ENCODE measurements around the gene APOC1. TPM values are rescaled to one million over a fixed set of nuclear protein-coding genes. Genes with fewer than 3 reads are reported as not detected.
A peak's percentile ranks its signal among the peaks of the same experiment; 100 is the strongest.
"Not testable (repeated sequence)": the region's sequence is repeated elsewhere in the genome, so short reads cannot be mapped to it uniquely, and the experiment has no call there.

APOC1 gene
- total and polyA plus RNA-seq, 7 donors, result 1.6 to 16.8 (median 8.0) TPM

- ATAC-seq (no peak), DNase-seq (no peak)
- Histone ChIP-seq H3K4me3 (no peak overlapping the region), H3K9me3 (no peaks in the 10 kb centered on the region), H3K36me3 (ENCODE audit: insufficient read depth in 1 of 2, low read depth in 1 of 2) (no peaks in the 10 kb centered on the region), H3K4me1 (no peaks in the 10 kb centered on the region), H3K27me3 (ENCODE audit: insufficient read depth in 3 of 3, low read length in 2 of 3) (peaks cover 0 to 53% (median 18%) of the 10 kb centered on the region in 3 donors), H3K27ac (no peak overlapping the region)
- intact Hi-C loops (cut with DNase I), result loop anchor here (5.0 to 10.0 kb wide), 2 partner anchors 145 to 148 kb away; no protein-coding TSS in a partner anchor
- TF ChIP-seq, protein P1, sequence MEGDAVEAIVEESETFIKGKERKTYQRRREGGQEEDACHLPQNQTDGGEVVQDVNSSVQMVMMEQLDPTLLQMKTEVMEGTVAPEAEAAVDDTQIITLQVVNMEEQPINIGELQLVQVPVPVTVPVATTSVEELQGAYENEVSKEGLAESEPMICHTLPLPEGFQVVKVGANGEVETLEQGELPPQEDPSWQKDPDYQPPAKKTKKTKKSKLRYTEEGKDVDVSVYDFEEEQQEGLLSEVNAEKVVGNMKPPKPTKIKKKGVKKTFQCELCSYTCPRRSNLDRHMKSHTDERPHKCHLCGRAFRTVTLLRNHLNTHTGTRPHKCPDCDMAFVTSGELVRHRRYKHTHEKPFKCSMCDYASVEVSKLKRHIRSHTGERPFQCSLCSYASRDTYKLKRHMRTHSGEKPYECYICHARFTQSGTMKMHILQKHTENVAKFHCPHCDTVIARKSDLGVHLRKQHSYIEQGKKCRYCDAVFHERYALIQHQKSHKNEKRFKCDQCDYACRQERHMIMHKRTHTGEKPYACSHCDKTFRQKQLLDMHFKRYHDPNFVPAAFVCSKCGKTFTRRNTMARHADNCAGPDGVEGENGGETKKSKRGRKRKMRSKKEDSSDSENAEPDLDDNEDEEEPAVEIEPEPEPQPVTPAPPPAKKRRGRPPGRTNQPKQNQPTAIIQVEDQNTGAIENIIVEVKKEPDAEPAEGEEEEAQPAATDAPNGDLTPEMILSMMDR (IDR thresholded peaks at IDR 0.05), result no peak
- 80 to 89% (median 81%) methylated on average over 5 of the region's 5 CpGs for WGBS, 3 donors
Observed at GRCh38 chr19:44909775-44910174, 4.6 kb upstream of the APOC1 start.

DNA sequence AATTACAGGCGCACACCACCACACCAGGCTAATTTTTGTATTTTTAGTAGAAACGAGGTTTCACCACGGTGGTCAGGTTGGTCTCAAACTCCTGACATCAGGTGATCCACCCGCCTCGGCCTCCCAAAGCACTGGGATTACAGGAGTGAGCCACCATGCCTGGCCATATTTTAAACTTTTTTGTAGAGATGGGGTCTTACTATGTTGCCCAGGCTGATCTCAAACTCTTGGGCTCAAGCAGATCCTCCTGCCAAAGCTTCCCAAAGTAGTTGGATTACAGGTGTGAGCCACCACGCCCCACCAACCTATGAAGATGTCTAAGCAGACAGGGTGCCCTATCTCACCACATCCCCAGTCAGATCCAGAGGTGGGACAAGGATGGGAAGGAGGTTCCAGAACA lies 2.5 kb upstream of the APOC1 start:
- H3K4me1 ChIP-seq; H3K36me3 ChIP-seq (ENCODE audit: insufficient read depth in 1 of 2, low read depth in 1 of 2); H3K9me3 ChIP-seq; DNase-seq; H3K27ac ChIP-seq; ATAC-seq; H3K4me3 ChIP-seq; intact Hi-C loops (cut with DNase I): not testable (repeated sequence)
- H3K27me3 ChIP-seq (ENCODE audit: insufficient read depth in 3 of 3, low read length in 2 of 3), result peaks cover 0 to 34% (median 7%) of the 10 kb centered on the region in 3 donors
- WGBS, 3 donors, result 84 to 97% (median 85%) methylated on average over 6 of the region's 6 CpGs

- DNase-seq, result peak; percentile 61 to 78
- Histone ChIP-seq H3K4me1 (no peaks in the 10 kb centered on the region), H3K4me3 (no peak overlapping the region), H3K9me3 (no peaks in the 10 kb centered on the region), H3K27me3 (ENCODE audit: insufficient read depth in 3 of 3, low read length in 2 of 3) (peaks cover 0 to 26% (median 3%) of the 10 kb centered on the region in 3 donors), H3K27ac (no peak overlapping the region), H3K36me3 (ENCODE audit: insufficient read depth in 1 of 2, low read depth in 1 of 2) (no peaks in the 10 kb centered on the region)
- WGBS, 3 donors, result 12 to 39% (median 16%) methylated on average over 5 to 6 of the region's 6 CpGs
- TF ChIP-seq, protein P1 (IDR thresholded peaks at IDR 0.05), result no peak
- peak in 3 of 4 donors; percentile 31 to 52 (median 35) for ATAC-seq
- intact Hi-C loops (cut with DNase I), result no loop called here
Observed at GRCh38 chr19:44912854-44913253, 1.6 kb upstream of the APOC1 start.

DNA sequence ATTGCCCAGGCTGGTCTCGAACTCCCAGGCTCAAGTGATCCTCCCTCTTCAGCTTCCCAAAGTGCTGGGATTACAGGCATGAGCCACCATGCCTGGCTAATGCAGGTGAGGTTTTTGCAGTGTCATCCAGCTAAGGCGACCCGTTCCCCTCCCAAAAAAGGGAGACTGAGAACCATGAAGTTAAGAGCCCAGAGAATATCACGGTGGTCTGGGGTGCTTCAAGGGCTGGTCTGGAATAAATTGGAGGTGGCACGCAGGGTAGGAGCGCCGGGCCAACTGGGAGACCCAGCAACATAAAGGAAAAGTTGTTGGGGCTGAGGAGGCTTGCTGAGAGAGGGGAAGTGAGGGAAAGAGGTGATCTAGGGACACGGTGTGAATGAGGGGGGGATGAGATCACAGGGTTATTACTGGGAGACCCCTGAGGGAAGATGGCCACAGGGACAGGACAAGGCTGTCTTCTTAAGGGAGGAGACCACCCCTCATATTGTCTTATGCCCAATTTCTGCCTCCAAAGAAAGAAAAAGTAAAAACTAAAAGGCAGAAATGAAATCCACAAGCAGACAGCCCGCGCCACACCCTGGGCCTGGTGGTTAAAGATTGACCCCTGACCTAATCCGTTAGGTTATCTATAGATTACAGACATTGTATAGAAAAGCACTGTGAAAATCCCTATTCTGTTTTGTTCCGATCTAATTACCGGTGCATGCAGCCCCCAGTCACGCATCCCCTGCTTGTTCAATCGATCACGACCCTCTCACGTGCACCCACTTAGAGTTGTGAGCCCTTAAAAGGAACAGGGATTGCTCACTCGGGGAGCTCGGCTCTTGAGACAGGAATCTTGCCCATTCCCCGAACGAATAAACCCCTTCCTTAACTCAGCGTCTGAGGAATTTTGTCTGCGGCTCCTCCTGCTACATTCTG lies 636 bp upstream of the APOC1 start:
- H3K9me3 ChIP-seq; H3K4me3 ChIP-seq; H3K4me1 ChIP-seq; DNase-seq; ATAC-seq; H3K36me3 ChIP-seq (ENCODE audit: insufficient read depth in 1 of 2, low read depth in 1 of 2); H3K27ac ChIP-seq; intact Hi-C loops (cut with DNase I): not testable (repeated sequence)
- H3K27me3 ChIP-seq (ENCODE audit: insufficient read depth in 3 of 3, low read length in 2 of 3), result peaks cover 0 to 26% (median 3%) of the 10 kb centered on the region in 3 donors
- 42 to 62% (median 47%) methylated on average over 22 to 23 of the region's 23 CpGs for WGBS, 3 donors

DNA sequence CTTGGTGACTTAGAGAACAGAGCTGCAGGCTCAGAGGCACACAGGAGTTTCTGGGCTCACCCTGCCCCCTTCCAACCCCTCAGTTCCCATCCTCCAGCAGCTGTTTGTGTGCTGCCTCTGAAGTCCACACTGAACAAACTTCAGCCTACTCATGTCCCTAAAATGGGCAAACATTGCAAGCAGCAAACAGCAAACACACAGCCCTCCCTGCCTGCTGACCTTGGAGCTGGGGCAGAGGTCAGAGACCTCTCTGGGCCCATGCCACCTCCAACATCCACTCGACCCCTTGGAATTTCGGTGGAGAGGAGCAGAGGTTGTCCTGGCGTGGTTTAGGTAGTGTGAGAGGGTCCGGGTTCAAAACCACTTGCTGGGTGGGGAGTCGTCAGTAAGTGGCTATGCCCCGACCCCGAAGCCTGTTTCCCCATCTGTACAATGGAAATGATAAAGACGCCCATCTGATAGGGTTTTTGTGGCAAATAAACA lies 9.9 kb downstream of the APOC1 start:
- H3K9me3 ChIP-seq, result no peaks in the 10 kb centered on the region
- no peak for DNase-seq

More for the DNA sequence above, 9.9 kb downstream of the APOC1 start:
- intact Hi-C loops (cut with DNase I), result no loop called here
- ATAC-seq, result no peak
- TF ChIP-seq, protein P1 (IDR thresholded peaks at IDR 0.05), result no peak
- H3K4me3 ChIP-seq, result no peak overlapping the region
- H3K27ac ChIP-seq, result no peak overlapping the region
- H3K27me3 ChIP-seq (ENCODE audit: insufficient read depth in 3 of 3, low read length in 2 of 3), result peaks cover 0 to 11% (median 2%) of the 10 kb centered on the region in 3 donors
- 69 to 78% (median 70%) methylated on average over 8 of the region's 8 CpGs for WGBS, 3 donors
- no peaks in the 10 kb centered on the region for H3K36me3 ChIP-seq (ENCODE audit: insufficient read depth in 1 of 2, low read depth in 1 of 2)
- H3K4me1 ChIP-seq, result no peaks in the 10 kb centered on the region
